ENCODE measurements around the gene CNTNAP4. TPM values are rescaled to one million over a fixed set of nuclear protein-coding genes. Genes with fewer than 3 reads are reported as not detected.

Gene CNTNAP4
- total RNA-seq, 1 experiment from 2014 or later, result not detected

- no peak overlapping the region for H2AK5ac ChIP-seq (ENCODE audit: insufficient read length, low read length)
- Mint-ChIP-seq H3K9me3 (no peaks in the 10 kb centered on the region), H3K4me1 (no peaks in the 10 kb centered on the region), H3K36me3 (ENCODE audit: insufficient read depth in 1 of 3, low read depth in 3 of 3) (no peaks in the 10 kb centered on the region), H3K27ac (no peak overlapping the region), H3K4me3 (no peak overlapping the region), H3K27me3 (ENCODE audit: low read depth) (peaks cover 2% of the 10 kb centered on the region; the same call in 1 of the 2 replicates)
- no peak for TF ChIP-seq CTCF (conservative IDR thresholded peaks at IDR 0.05)
- H4K8ac ChIP-seq (replicated peaks; ENCODE audit: insufficient read length, low read depth, low read length), result no peak overlapping the region
- no peak overlapping the region for H2BK12ac ChIP-seq (ENCODE audit: insufficient read length, low read depth, low read length)
- no peaks in the 10 kb centered on the region for H3K23me2 ChIP-seq (ENCODE audit: insufficient read length, low read depth, low read length, poor library complexity, severe bottlenecking)
- no CpG with 5 or more reads among the region's 2 CpGs for WGBS (ENCODE audit: extremely low coverage, insufficient read length, low lambda C conversion rate)
- no peak overlapping the region for H3T11ph ChIP-seq (ENCODE audit: low read length)
- H3K79me2 ChIP-seq (ENCODE audit: insufficient read depth, low read length), result no peaks in the 10 kb centered on the region
- no peak overlapping the region for H2BK5ac ChIP-seq (ENCODE audit: insufficient read length, low read length)
- no peak overlapping the region for H3K56ac ChIP-seq (ENCODE audit: insufficient read length, low read depth, low read length)
- no peak overlapping the region for H2BK20ac ChIP-seq (ENCODE audit: low read depth, low read length, poor library complexity, severe bottlenecking)
- H4K91ac ChIP-seq (ENCODE audit: insufficient read length, low read depth, low read length), result no peak overlapping the region
- no peak overlapping the region for H3K27ac ChIP-seq (ENCODE audit: insufficient read length, low read depth, low read length)
- no peak for DNase-seq
- H4K5ac ChIP-seq (ENCODE audit: insufficient read length, low read depth, low read length), result no peak overlapping the region
- H2BK120ac ChIP-seq (ENCODE audit: low read depth, low read length, poor library complexity, severe bottlenecking), result no peak overlapping the region
- no peak overlapping the region for H3K9ac ChIP-seq (ENCODE audit: extremely low read depth, insufficient read length, low read length)
- H3K4me2 ChIP-seq (ENCODE audit: insufficient read depth, insufficient read length, low read length), result no peak overlapping the region
- H2BK15ac ChIP-seq (ENCODE audit: low read depth, low read length), result no peak overlapping the region
- no peaks in the 10 kb centered on the region for H4K20me1 ChIP-seq (ENCODE audit: control insufficient read depth, insufficient read depth, insufficient read length)
- no peaks in the 10 kb centered on the region for H3K9me3 ChIP-seq (ENCODE audit: control insufficient read depth, low read depth, low read length)
- H2AFZ ChIP-seq (ENCODE audit: low read length), result no peak overlapping the region
- H3K27me3 ChIP-seq (ENCODE audit: insufficient read depth, low read length), result no peaks in the 10 kb centered on the region
- H3K4me1 ChIP-seq (ENCODE audit: insufficient read depth, low read length), result no peaks in the 10 kb centered on the region
- H3K4ac ChIP-seq (ENCODE audit: low read depth, low read length), result no peak overlapping the region
- H3K14ac ChIP-seq (ENCODE audit: insufficient read depth, low read length), result no peak overlapping the region
- H3K79me1 ChIP-seq (ENCODE audit: insufficient read depth, low read depth, low read length, poor library complexity, severe bottlenecking), result no peaks in the 10 kb centered on the region
- H3K18ac ChIP-seq (ENCODE audit: insufficient read length, low read depth, low read length), result no peak overlapping the region
- no peak overlapping the region for H3K23ac ChIP-seq (ENCODE audit: insufficient read length, low read depth, low read length)
Measured at GRCh38 chr16:76241755-76242154, 35.4 kb upstream of the CNTNAP4 start.

Data from H9 (cell line).